Renal cortical epithelial cell (primary cell): Measurements from ENCODE around the gene MTURN. TPM values are rescaled to one million over a fixed set of nuclear protein-coding genes. Genes with fewer than 3 reads are reported as not detected.

Source experiments
- DNase-seq: peaks from one replicate; pipeline ENCODE4 v3.0.0-alpha.2; 2011; ENCODE audit warnings: low read depth
- total RNA-seq: library from RNA; depleted of rRNA; stranded (reverse); fragments of >200 nt; gene quantifications from 2 replicates; pipeline ENCODE4 v1.2.3, GENCODE V29; 2014

MTURN gene
- total RNA-seq, 1 donor from 2014 or later: 19.4 TPM

DNA sequence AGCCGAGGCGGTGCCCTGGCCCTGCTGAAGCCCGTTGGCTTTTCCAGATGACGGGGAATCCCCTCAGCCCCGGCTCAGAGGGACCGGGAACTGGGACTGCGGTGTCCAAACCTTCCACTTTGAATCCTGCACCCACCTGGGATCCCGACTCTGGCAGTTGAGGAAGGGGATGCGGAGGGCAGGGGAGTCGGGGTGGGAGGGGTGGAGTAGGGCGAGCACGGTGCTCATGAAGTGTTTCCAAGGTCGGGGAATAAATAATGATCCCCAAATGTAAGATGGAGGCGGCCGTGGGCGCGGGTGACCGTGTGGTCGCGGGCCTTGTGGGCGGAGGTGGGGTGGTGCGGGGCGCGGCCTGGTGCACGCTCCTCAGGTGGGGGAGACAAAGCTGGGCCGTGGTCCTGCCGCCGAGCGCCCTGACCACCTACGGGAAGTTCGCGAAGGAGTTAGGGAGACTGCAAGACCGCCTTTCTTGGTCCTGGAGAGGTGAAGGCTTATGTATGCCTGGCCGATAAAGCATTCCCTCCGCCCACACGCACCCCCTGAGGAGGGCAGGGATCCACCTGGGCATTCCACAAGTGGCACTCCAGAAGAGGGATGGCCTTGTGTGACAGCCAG, 1.4 kb downstream of the MTURN start:
- DNase-seq: no peak

DNA sequence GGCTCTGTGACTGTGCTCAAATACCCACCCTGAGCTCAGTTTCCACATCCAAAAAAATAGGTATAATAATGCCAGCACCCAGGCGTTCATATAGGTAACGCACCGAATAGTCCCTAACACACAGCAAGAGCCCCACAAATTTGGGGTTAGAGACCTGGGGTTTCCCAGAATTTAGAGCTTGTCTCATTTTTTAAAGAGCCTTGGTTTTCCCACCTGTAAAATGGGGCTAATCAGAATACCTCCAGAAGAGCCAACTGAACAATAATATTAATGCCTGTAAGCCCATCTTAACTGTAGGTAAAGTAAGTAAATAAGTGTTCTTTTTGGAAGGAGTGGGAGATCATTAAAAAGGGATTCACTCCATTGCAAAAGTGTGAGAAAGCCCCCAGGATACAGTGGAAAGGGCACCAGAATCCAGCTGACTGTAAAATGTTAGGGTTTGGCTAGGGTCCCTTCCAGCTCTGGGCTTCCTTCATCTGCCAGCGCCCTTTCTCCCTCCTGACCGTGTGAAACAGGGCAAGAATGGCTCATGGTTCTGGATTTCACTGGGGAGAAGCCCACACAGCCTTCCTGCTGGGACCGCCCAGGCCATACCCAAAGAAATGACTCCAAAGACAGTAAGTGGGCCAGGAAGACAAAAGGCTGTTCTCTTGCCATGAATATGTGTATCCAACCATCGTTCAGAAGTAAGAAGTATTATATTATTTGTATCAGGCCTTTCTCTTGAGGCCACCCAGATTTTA, 2.1 kb downstream of the MTURN start:
- no peak for DNase-seq

DNA sequence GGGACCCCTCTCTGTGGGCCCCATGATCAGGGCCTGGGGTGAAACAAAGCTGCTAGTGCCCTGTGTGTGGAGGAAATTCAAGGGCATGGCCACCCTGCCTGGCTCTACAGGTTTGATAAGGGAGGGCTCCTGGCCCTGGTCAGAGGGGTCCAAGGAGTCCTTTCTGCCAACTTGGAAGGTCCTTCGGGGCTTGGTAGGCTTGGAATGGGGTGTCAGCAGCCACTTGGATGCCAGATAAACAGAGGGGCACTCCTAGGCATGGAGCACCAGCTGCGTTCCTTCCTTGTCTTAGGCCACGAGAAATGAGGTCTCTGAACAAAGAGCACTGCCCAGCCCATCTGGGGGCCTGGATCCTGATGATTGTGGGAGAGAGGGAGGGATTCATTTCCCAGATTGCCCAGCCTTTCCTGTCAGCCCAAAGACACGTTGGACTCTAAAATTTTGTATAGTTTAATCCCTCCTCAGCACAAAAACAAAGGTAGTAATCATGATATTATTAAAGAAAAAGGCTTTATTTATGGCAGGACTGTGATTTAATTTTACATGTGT, 5.1 kb downstream of the MTURN start:
- DNase-seq: no peak

DNA sequence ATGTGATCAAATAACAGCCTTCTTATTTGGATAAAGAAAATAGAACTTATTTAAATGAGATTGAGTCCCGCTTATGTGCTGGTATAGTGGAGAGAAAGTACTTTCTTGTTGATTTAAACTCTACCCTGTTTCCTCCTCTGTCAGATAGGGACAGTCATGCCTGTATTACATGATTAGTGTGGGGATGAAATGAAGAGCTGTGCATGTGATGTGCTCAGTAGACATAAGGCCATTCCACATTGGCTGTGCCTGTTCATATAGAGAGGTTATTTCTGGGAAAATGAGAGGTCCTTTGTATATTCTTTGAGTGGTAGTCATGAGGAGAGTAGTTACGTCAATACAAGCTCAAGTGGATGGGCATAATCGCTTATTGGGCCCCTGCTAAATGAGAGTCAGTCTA, 5.7 kb downstream of the MTURN start:
- no peak for DNase-seq

DNA sequence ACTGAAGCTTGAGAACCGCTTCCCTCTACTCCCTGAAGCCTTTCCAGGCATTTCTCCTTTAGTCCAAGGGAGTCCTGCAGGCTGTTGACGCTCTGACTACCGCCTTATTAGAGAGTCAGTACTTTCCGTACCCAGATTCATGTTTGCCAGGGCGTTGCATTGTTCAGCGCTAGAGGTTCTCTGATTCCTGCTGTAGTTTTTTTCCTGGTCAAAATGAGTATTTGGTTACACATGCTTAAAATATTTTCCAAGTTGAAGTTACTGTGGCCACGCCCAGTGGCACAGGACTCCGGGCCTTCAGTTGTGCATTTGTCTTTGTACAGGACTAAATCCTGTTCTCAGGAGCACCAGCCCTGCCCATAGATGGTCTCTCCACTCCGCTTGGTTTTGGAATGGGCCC, 7.9 kb downstream of the MTURN start:
- peak; percentile 95 for DNase-seq

DNA sequence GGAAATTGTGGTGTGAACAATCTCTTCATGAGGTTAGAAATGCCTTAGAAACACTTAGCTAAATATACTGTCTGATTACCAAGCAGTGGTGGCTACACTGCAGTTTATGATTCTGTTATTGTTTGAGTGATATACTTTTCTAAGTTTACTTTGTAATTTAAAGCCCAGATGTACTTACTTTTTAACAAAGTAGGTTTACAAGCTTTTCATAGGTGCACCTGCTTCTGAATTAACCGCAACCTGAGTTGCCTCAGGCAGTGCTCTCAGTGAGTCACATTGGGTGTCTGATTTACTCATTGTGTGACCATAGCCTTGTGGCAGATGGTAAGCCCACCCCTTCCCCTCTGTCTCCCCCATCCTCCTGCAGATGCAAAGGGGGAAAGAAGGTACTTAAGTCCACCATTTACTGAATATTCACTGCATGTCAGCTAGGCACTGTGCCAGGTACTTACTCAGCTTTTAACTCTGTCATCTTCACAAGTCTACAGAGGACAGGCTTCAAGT, 9.0 kb downstream of the MTURN start:
- peak; percentile 87 for DNase-seq

DNA sequence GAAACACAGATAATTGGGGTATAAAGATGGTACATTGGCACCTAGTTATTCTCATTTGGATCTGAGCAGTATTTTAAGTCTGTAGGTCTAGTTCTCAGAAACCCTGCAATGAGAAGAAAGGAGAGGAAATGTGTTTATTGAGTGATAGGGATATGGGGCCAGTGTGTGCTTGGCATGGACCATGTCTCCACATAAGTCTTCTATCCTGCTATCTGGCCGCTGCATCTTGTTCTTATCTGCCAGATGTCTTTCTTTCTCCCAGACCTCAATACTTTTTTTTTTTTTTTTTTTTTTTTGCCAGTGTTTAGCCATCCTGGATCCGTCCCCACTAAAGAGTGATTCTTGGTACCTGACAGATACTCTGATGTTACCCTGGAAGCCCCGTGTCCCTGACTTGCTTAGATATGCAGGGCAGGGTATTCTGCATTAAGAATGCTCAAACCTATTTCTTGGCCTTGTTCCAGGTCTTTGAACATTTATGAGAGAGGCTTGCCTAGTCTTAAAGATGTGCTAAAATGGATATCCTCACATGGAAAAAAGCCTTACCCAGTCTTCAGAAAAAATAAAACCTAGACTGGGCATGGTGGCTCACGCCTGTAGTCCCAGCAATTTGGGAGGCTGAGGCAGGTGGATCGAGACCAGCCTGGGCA, 10.0 kb downstream of the MTURN start:
- no peak for DNase-seq

DNA sequence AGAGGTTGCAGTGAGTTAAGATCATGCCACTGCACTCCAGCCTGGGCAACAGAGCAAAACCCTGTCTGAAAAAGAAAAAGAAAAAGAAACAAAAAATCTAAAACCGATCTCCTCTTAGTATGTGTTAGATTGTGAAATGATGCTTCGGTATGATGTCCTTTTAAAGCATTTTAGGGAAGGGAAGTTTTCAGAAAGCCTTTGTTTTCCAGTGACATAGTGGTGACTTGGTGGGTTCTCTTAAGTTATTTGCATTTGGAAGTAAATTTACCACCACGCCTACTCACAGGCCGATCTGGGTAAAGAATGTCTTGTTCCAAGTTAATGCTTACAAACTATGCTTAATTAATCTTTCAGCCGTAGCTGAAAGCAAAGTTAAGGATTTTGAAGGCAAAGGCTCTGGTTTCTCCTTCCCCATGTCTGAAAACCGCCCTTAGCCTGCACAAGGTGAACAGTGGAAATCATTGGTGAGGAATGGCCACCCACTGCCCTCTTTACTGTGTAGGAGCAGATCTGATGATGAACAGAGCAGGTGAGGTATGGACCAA, 10.7 kb downstream of the MTURN start:
- peak; percentile 93 for DNase-seq

DNA sequence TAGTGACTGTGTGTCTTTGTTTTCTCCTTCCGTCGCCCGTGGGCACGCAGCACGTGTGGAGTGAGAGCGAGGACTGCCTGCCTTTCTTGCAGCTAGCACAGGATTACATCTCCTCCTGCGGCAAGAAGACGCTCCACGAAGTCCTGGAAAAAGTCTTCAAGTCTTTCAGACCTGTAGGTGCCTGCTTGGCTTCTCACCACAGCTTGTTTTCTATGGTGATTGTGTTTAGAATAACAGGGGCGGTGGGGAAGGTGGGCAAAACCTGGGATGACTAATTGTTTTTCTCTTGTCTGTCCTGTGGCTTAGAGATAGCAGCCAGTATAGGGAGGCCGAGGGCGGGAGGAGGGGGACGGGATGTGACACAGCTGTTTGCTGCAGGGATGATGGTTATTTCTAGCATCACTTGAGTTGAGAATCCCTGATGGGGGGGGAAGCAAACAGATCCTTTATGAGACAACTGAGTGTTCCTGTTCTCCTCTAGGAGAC, 11.4 kb downstream of the MTURN start:
- no peak for DNase-seq

DNA sequence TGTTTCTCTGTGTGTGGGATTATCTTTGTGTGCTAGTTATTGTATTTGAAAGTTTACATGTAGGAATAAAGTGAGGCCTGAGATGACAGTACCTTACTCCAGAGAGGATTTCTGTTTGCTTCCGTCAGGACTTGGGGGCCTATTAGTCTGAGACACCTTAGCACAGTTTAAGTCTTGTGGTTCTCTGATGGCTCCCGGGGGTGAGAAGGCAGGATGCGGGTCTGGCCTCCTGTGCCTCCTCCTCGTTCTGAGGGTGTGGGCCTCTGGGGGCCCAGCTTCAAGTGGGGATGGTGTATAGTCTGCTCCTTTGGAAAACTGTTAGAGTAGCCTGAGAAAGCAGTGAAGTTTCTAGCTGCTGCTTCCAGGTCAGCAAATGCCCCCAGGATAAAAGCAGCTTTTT, 12.4 kb downstream of the MTURN start:
- no peak for DNase-seq

DNA sequence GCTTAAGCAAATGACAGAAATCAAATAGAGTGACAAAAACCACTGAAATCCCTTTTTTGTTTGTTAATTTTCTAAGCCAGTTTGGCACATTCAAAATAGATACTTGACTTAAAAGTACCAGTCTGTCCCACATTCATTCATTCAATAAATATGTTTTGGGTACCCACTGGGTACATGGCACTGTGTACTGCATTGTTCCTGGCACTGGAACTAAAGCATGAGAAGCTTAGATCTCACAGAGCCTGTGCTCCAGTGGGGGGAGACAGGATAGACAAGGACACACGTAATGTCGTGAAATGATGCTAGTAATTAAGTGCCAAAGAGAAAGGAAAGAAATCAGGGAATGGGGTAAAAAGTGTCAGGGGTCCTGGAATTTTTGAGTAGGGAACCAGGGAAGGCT, 13.0 kb downstream of the MTURN start:
- DNase-seq: no peak

DNA sequence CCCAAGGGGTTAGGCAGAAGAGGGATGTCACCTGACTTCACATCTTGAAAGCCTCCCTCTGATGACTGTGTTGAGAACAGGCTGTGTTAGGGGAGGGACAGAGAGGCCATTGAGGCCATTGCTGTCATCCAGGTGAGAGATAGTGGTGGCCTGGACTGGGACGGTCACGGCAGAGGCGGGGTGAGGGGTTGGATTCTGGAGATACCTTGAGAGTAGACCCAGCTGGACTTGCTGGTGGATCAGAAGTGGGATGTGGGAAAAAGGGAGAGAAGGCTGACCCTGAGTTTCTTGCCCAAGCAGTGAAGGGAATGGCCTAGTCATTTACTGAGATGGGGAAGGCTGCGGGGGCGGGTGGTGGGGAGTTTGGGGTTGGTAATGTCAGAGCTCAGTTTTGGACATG, 13.6 kb downstream of the MTURN start:
- no peak for DNase-seq

DNA sequence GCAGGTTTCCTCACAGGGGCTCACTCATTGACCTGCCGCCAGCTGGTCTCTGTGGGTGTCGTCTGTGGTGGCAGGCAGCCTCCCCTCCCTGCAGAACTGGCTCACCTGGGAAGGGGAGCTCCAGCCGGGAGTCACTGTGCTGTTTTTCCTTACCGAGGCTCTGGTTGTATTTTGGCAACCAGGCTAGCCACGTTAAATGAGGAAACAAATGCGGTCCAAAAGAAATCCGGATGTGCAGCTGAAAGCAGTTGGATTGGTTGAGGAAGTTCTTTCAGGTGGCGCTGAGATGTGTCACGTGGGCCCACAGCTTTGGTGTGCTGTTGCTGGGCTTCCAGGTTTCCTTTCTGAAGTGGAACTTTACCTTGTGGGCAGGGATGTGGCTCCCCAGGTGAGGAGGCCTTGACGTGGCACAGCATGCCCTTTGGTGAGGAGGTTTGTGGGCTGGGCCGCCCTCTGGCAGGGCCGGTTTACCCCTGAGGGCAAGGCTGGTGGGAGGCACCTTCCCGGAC, 14.2 kb downstream of the MTURN start:
- no peak for DNase-seq

DNA sequence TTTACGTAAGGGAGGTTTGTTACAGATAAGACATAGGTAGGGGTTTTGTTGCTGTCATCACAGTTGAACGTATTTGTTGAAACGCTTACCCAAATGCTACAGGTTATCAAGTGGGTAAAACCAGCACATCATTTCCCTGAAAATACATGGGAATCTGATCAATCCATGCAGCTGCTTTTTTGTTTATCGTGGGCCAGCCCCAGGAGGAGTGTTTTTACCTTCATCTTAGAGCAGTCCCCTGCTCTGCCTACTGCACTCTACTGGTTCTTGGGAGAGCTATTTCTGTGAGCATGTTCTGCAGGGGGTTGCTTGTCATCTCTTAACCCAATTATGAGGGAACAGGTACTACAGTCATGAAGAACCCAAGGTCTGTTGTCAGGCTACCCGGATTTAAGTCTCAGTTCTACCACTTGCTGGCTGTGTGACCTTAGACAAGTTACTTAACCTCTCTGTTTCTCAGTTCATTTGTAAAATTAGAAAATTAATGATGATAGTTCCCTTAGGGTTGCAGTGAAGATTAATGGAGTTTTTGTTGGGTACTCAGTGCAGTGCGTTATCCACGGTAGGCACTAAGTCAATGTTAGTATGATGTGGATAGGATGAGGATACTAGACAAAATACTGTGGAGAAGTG, 15.0 kb downstream of the MTURN start:
- DNase-seq: no peak

DNA sequence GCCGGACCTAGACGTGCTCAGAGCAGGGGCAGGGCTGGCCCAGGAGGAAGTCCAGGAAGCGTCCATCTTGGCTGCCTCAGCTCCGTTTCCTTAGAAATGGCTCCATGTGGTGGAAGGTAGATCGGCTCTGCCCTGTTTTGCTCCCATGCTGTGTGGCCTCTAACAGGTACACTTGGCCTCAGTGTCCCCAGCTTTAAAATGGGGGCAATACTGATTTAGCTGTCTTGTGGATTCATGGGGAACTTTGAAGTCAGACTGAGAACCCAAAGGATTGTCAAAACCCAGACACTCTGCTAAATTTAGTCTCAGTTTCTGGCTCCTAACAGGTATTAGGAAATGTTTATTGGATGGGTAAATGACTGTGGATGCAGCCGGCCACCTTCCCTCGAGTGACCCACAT, 15.9 kb downstream of the MTURN start:
- DNase-seq: no peak

DNA sequence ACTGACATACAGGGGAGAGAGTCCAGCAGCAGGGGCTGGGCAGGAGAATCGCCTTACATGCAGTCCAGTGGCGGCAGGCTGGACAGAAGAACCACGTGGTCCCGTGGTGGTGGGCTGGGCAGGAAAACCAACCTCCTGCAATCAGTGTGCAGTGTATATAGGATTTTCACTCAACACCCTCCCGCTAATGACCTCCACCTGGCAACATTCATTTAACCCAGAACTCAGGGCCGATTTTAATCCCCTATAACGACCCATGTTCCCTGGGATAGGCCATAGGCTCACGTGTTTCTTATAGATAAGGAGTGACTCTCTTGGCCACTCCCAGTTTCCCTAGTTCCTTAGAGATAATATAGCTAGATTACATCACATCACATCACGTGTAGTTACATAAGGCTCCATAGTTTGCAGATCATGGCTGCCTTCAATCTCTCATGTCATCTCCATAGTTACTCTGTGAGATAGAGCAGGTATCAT, 19.4 kb downstream of the MTURN start:
- no peak for DNase-seq

DNA sequence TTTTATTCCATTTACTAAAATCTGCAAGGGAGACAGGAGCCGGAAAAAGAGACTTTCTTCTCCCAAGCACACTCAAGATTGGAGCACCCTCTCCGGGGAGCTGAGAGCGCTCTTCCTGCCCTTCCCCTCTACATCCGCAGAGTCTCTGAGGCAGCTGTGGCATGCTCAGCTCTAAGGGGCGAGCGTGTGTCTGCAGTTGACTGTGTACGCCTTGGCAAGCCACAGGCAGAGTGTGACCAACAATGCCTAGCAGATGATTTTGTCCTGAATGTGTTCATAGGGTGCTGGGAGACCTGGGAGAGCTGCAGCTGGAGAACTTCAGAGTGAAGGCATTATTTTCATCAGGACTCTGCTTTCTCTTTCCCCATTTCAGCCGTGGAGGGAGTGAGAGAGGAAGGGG, 20.7 kb downstream of the MTURN start:
- no peak for DNase-seq

DNA sequence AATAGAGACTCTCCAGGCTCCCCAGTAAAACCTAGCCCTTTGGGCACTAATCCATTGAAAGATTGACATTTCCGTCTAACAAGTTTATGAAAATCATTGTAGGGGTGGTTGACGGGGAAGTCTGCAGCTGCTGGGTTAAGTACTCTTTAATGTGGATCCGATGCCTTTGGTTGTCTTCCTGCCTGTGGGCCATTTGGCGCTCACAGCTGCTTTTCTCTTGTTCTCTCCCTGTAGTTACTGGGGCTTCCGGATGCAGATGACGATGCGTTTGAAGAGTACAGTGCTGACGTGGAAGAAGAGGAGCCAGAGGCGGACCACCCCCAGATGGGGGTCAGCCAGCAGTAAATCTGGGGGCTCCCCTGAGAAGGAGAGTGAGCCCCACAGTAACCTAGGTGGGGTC, 22.4 kb downstream of the MTURN start:
- no peak for DNase-seq

DNA sequence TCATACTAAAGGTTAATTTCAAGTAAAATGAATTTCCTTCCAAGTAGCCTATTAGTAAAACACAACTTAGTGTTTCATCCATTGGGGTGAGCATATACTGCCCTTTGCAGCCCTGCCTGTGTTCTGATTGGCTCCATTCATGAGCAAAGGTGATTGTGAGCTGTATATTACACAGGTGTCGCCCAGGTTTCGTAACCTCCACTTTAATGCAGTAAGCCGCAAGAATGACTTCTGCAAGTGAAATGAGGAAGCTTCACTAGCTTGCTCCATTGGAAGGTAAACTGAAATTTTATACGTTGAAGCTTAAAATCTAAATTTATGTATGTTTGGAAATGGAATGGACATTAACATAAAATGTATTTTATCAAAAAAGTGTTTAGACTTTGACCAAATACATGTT, 24.4 kb downstream of the MTURN start:
- no peak for DNase-seq

DNA sequence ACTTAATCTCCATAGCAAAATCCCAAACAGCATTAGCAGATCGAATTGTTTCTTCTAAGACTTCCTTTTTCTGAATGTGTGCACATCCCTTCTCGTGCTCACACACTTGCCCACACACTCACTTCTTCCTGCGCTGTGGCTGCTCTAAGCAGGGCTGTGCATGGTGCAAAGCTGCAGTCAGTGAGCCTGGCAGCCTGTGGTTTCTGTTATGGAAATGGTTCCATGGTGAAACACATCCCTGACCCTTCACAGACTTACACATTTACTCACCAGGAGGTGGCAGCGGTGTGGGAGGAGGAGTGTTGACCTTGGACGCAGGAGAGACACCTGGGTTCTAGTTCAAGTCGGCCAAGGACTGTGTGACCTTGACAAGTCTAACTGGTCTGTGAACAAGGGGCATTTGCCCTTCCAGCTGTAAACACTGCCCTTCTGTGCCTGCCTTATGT, 24.9 kb downstream of the MTURN start:
- peak; percentile 70 for DNase-seq

DNA sequence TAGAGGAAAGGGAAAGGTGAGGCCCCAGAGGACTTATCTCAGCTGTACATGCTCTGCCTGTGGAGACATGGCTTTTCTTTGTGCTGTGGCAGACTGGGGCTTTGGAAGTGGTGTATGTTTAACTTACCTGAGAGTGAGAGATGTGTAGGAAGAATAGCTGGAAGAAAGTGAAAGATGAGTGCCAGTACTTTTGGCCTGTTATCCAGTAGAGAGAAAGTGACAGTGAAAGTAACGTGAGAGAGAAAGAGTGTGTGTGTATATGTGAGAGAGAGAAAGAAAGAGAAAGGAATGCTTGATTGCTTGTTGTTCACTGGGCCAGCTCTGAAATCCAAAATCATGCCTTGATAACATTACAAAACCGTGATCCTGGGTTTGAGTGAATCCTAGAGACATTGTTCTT, 25.5 kb downstream of the MTURN start:
- DNase-seq: no peak
